WTC11 (cell line): ENCODE results near the gene AKT1. TPM values are rescaled to one million over a fixed set of nuclear protein-coding genes. Genes with fewer than 3 reads are reported as not detected.

Experiments
- ATAC-seq: fragments of 200-7000 bp; cut with Tn5 transposase; 2 replicates; pipeline ENCODE4 v1.10.0; 2021; ENCODE audit warnings: mild to moderate bottlenecking, moderate library complexity
- CTCF ChIA-PET: fragments of 300-600 bp; sonication (Branson Sonifier 250); formaldehyde crosslinking; loops from one replicate; lab custom pipeline; 2021; ENCODE audit warnings: antibody characterized with exemption; lab: Charles Lee
- POLR2A ChIA-PET: fragments of 350-600 bp; sonication (Branson Sonifier 250); formaldehyde crosslinking; loops from one replicate; lab custom pipeline; 2021; ENCODE audit warnings: antibody characterized with exemption; lab: Charles Lee
- DNase-seq: peaks from one replicate; pipeline ENCODE4 v3.0.0; 2021; ENCODE audit warnings: low spot score
- H3K27ac Mint-ChIP-seq: 2 replicates; pipeline ENCODE4 v1.8.0; 2021; ENCODE audit warnings: mixed read lengths
- H3K27me3 Mint-ChIP-seq: 2 replicates; pipeline ENCODE4 v1.8.0; 2021; ENCODE audit warnings: low read depth, mild to moderate bottlenecking, moderate library complexity, mixed read lengths
- H3K36me3 Mint-ChIP-seq: 2 replicates; pipeline ENCODE4 v1.8.0; 2021; ENCODE audit warnings: mixed read lengths
- H3K4me1 Mint-ChIP-seq: 2 replicates; pipeline ENCODE4 v1.8.0; 2022; ENCODE audit warnings: mixed read lengths
- H3K4me3 Mint-ChIP-seq: 2 replicates; pipeline ENCODE4 v1.8.0; 2021; ENCODE audit warnings: mild to moderate bottlenecking, moderate library complexity, mixed read lengths
- H3K9me3 Mint-ChIP-seq: 2 replicates; pipeline ENCODE4 v1.8.0; 2021; ENCODE audit warnings: mixed read lengths
- AFF4 ChIP-seq: sonication (generic); formaldehyde crosslinking; IDR thresholded peaks from 2 replicates; pipeline ENCODE4 v1.8.1; 2023; ENCODE audit warnings: mild to moderate bottlenecking, missing genetic modification reagents, borderline replicate concordance
- ATF2 ChIP-seq: sonication (generic); formaldehyde crosslinking; IDR thresholded peaks from 2 replicates; pipeline ENCODE4 v1.8.1; 2022; ENCODE audit warnings: low read depth, missing genetic modification reagents, borderline replicate concordance
- E2F4 ChIP-seq: sonication (generic); formaldehyde crosslinking; IDR thresholded peaks from 2 replicates; pipeline ENCODE4 v1.8.1; 2022; ENCODE audit warnings: low read depth, mild to moderate bottlenecking, moderate library complexity, missing genetic modification reagents, borderline replicate concordance
- ETV6 ChIP-seq: sonication (generic); formaldehyde crosslinking; IDR thresholded peaks from 2 replicates; pipeline ENCODE4 v1.8.1; 2022; ENCODE audit warnings: mild to moderate bottlenecking, missing genetic modification reagents
- HMGA2 ChIP-seq: fragments of 250-450 bp; sonication (Bioruptor Pico); IDR thresholded peaks from 2 replicates; pipeline ENCODE4 v1.4.0; 2021; ENCODE audit warnings: mild to moderate bottlenecking, moderate library complexity
- JAZF1 ChIP-seq: fragments of 250-450 bp; sonication (Bioruptor Pico); IDR thresholded peaks from 2 replicates; pipeline ENCODE4 v1.9.0; 2021; ENCODE audit warnings: moderate library complexity, mild to moderate bottlenecking, inconsistent platforms
- KAT7 ChIP-seq: sonication (generic); formaldehyde crosslinking; IDR thresholded peaks from 2 replicates; pipeline ENCODE4 v1.8.1; 2023; ENCODE audit warnings: missing genetic modification reagents, mild to moderate bottlenecking, borderline replicate concordance
- MAX ChIP-seq: sonication (generic); formaldehyde crosslinking; IDR thresholded peaks from 2 replicates; pipeline ENCODE4 v1.8.0; 2022; ENCODE audit warnings: mild to moderate bottlenecking, missing genetic modification reagents
- MLX ChIP-seq: sonication (generic); formaldehyde crosslinking; IDR thresholded peaks from 2 replicates; pipeline ENCODE4 v1.8.1; 2023; ENCODE audit warnings: mild to moderate bottlenecking, missing genetic modification reagents, moderate library complexity
- MYBL2 ChIP-seq: sonication (generic); formaldehyde crosslinking; IDR thresholded peaks from 2 replicates; pipeline ENCODE4 v1.8.1; 2023; ENCODE audit warnings: mild to moderate bottlenecking, moderate library complexity, missing genetic modification reagents
- NFE2L1 ChIP-seq: sonication (generic); formaldehyde crosslinking; IDR thresholded peaks from 2 replicates; pipeline ENCODE4 v1.8.1; 2023; ENCODE audit warnings: missing genetic modification reagents
- NFYB ChIP-seq: sonication (generic); formaldehyde crosslinking; conservative IDR thresholded peaks from 2 replicates; pipeline ENCODE4 v1.8.0; 2022; ENCODE audit warnings: low read depth, missing genetic modification reagents
- NR1H2 ChIP-seq: sonication (generic); formaldehyde crosslinking; IDR thresholded peaks from 2 replicates; pipeline ENCODE4 v1.9.0; 2021; ENCODE audit warnings: mild to moderate bottlenecking, moderate library complexity, missing genetic modification reagents
- NR2C2 ChIP-seq: sonication (generic); formaldehyde crosslinking; IDR thresholded peaks from 2 replicates; pipeline ENCODE4 v1.8.0; 2022; ENCODE audit warnings: mild to moderate bottlenecking, missing genetic modification reagents
- RORB ChIP-seq: fragments of 250-450 bp; sonication (Bioruptor Pico); IDR thresholded peaks from 2 replicates; pipeline ENCODE4 v1.9.0; 2021; ENCODE audit warnings: mild to moderate bottlenecking
- SP1 ChIP-seq: sonication (generic); formaldehyde crosslinking; conservative IDR thresholded peaks from 2 replicates; pipeline ENCODE4 v1.8.1; 2022; ENCODE audit warnings: missing genetic modification reagents
- TEAD1 ChIP-seq: sonication (generic); formaldehyde crosslinking; IDR thresholded peaks from 2 replicates; pipeline ENCODE4 v1.8.0; 2022; ENCODE audit warnings: mild to moderate bottlenecking, missing genetic modification reagents
- ZNF219 ChIP-seq: sonication (generic); formaldehyde crosslinking; IDR thresholded peaks from 2 replicates; pipeline ENCODE4 v1.8.0; 2023; ENCODE audit warnings: missing genetic modification reagents, mild to moderate bottlenecking, borderline replicate concordance
- ZNF232 ChIP-seq: sonication (generic); formaldehyde crosslinking; IDR thresholded peaks from 2 replicates; pipeline ENCODE4 v1.8.0; 2022; ENCODE audit warnings: mild to moderate bottlenecking, missing genetic modification reagents
- ZNF512 ChIP-seq: sonication (generic); formaldehyde crosslinking; IDR thresholded peaks from 2 replicates; pipeline ENCODE4 v1.8.1; 2022; ENCODE audit warnings: missing genetic modification reagents, borderline replicate concordance
- total RNA-seq: library from RNA; stranded (reverse); gene quantifications from 3 replicates; pipeline ENCODE4 v1.2.3, GENCODE V29; 2021

The AKT1 gene
- total RNA-seq, 1 experiment from 2014 or later = 121 TPM

GRCh38 chr14:104778694-104779331 lies 16.7 kb downstream of the AKT1 start:
- no peak for TF ChIP-seq MLX (CRISPR knock-in tag)
- TF ChIP-seq ZNF232 = no peak
- no peak for TF ChIP-seq KAT7 (CRISPR knock-in tag)
- no peak for TF ChIP-seq ETV6 (CRISPR knock-in tag)
- no peak for TF ChIP-seq HMGA2 (CRISPR knock-in tag)
- TF ChIP-seq TEAD1 (CRISPR knock-in tag) = no peak
- TF ChIP-seq E2F4 (CRISPR knock-in tag) = no peak
- TF ChIP-seq NR1H2 (CRISPR knock-in tag) = no peak
- no peak for TF ChIP-seq ZNF512 (CRISPR knock-in tag)
- TF ChIP-seq ZNF219 (CRISPR knock-in tag) = no peak
- no peak for TF ChIP-seq NR2C2 (CRISPR knock-in tag)
- TF ChIP-seq AFF4 (CRISPR knock-in tag) = no peak
- TF ChIP-seq NFYB = no peak
- no peak for TF ChIP-seq MAX (CRISPR knock-in tag)
- no peak for TF ChIP-seq JAZF1 (CRISPR knock-in tag)
- TF ChIP-seq NFE2L1 (CRISPR knock-in tag) = no peak
- TF ChIP-seq SP1 (CRISPR knock-in tag) = no peak
- Mint-ChIP-seq H3K36me3 (peaks cover 2% of the 10 kb centered on the region; the same call in 1 of the 2 replicates), H3K4me1 (no peaks in the 10 kb centered on the region), H3K27me3 (no peaks in the 10 kb centered on the region), H3K9me3 (no peaks in the 10 kb centered on the region), H3K4me3 (no peak overlapping the region), H3K27ac (no peak overlapping the region)
- ChIA-PET POLR2A (no interaction called here), CTCF (interaction anchor here (1.0 to 6.1 kb wide), 9 partner anchors 8 to 311 kb away, joined by 3 to 55 read pairs (median 6); partner anchors contain the start of genes AKT1 and ZBTB42)
- ATAC-seq = peak; percentile 66
- DNase-seq = no peak

- TF ChIP-seq RORB (CRISPR knock-in tag) = no peak
- TF ChIP-seq MYBL2 (CRISPR knock-in tag) = no peak
- no peak for TF ChIP-seq ATF2 (CRISPR knock-in tag)
- no peaks in the 10 kb centered on the region for H3K9me3 Mint-ChIP-seq
- H3K4me3 Mint-ChIP-seq = no peak overlapping the region
- no peak for ATAC-seq
- CTCF ChIA-PET = interaction anchor here (1.0 to 6.1 kb wide), 5 partner anchors 9 to 49 kb away, joined by 3 to 55 read pairs (median 6); partner anchors contain the start of genes AKT1 and ZBTB42
- H3K4me1 Mint-ChIP-seq = no peaks in the 10 kb centered on the region
- H3K27me3 Mint-ChIP-seq = no peaks in the 10 kb centered on the region
- H3K36me3 Mint-ChIP-seq = peaks cover 5% of the 10 kb centered on the region
- POLR2A ChIA-PET = no interaction called here
- DNase-seq = no peak
- no peak overlapping the region for H3K27ac Mint-ChIP-seq
These were observed 17.7 kb downstream of the AKT1 start for GRCh38 chr14:104777808-104778249.
